GM12878 (cell line): ENCODE measurements around the gene ATP7A. TPM values are rescaled to one million over a fixed set of nuclear protein-coding genes. Genes with fewer than 3 reads are reported as not detected.

ENCODE experiments used
- ATF7 ChIP-seq: fragments of 450-650 bp; IDR thresholded peaks from 2 replicates; pipeline ENCODE4 v1.6.1; 2016; ENCODE audit warnings: low read depth, mild to moderate bottlenecking
- BCL11A ChIP-seq: IDR thresholded peaks from 2 replicates; pipeline ENCODE4 v1.6.1; 2011; ENCODE audit warnings: low read depth, low read length
- BMI1 ChIP-seq: fragments of 450-650 bp; IDR thresholded peaks from 2 replicates; pipeline ENCODE4 v1.6.1; 2016; ENCODE audit warnings: mild to moderate bottlenecking, moderate library complexity, borderline replicate concordance
- BRCA1 ChIP-seq: IDR thresholded peaks from 2 replicates; pipeline ENCODE4 v1.6.1; 2011; ENCODE audit warnings: low read depth, low read length, improper control_type of control experiment
- CHD2 ChIP-seq: IDR thresholded peaks from 2 replicates; pipeline ENCODE4 v1.6.1; 2011; ENCODE audit warnings: low read depth, low read length, improper control_type of control experiment, borderline replicate concordance
- ESRRA ChIP-seq: IDR thresholded peaks from 2 replicates; pipeline ENCODE4 v1.6.1; 2012; ENCODE audit warnings: mild to moderate bottlenecking, low read length, improper control_type of control experiment
- ETV6 ChIP-seq, 2 experiments: fragments of 450-650 bp in 1 of 2; IDR thresholded peaks in 1 of 2; conservative IDR thresholded peaks in 1 of 2; 2 replicates each; pipeline ENCODE4 v1.6.1; 2014; ENCODE audit warnings: antibody characterized with exemption in 1 of 2, borderline replicate concordance in 1 of 2, low read depth in 1 of 2, mild to moderate bottlenecking in 1 of 2, moderate library complexity in 1 of 2
- HCFC1 ChIP-seq: fragments of 150-350 bp; IDR thresholded peaks from 2 replicates; pipeline ENCODE4 v1.6.1; 2014; ENCODE audit warnings: low read length
- IKZF2 ChIP-seq, 2 experiments: fragments of 450-650 bp; IDR thresholded peaks; 2 replicates each; pipeline ENCODE4 v1.6.1; 2017; ENCODE audit warnings: mild to moderate bottlenecking in 2 of 2, moderate library complexity in 2 of 2
- KDM1A ChIP-seq: fragments of 200-600 bp; sonication (generic); IDR thresholded peaks from 2 replicates; pipeline ENCODE4 v1.6.1; 2016; ENCODE audit warnings: borderline replicate concordance
- MTA3 ChIP-seq: IDR thresholded peaks from 2 replicates; pipeline ENCODE4 v1.6.1; 2012; ENCODE audit warnings: low read length, inconsistent platforms, borderline replicate concordance
- MXI1 ChIP-seq: fragments of 150-350 bp; IDR thresholded peaks from 2 replicates; pipeline ENCODE4 v1.6.1; 2011; ENCODE audit warnings: low read depth, mild to moderate bottlenecking, inconsistent platforms, low read length, improper control_type of control experiment
- RAD21 ChIP-seq: IDR thresholded peaks from 2 replicates; pipeline ENCODE4 v1.6.1; 2011; ENCODE audit warnings: mild to moderate bottlenecking, low read depth, low read length, moderate library complexity; ENCODE audit not compliant: insufficient read depth
- RCOR1 ChIP-seq: conservative IDR thresholded peaks from 2 replicates; pipeline ENCODE4 v1.6.1; 2012; ENCODE audit warnings: low read depth, low read length, improper control_type of control experiment
- SMAD5 ChIP-seq: IDR thresholded peaks from 2 replicates; pipeline ENCODE4 v1.6.1; 2016; ENCODE audit warnings: antibody characterized with exemption, low read depth
- SPI1 ChIP-seq: IDR thresholded peaks from 2 replicates; pipeline ENCODE4 v1.6.1; 2011; ENCODE audit warnings: low read depth, mild to moderate bottlenecking, low read length, moderate library complexity, borderline replicate concordance; ENCODE audit not compliant: insufficient read depth
- TAF1 ChIP-seq: IDR thresholded peaks from 2 replicates; pipeline ENCODE4 v1.6.1; 2011; ENCODE audit warnings: mild to moderate bottlenecking, low read depth, low read length, borderline replicate concordance
- YY1 ChIP-seq: IDR thresholded peaks from 2 replicates; pipeline ENCODE4 v1.6.1; 2011; ENCODE audit warnings: low read depth, mild to moderate bottlenecking, low read length
- ZNF217 ChIP-seq: fragments of 450-650 bp; IDR thresholded peaks from 2 replicates; pipeline ENCODE4 v1.6.1; 2017; ENCODE audit warnings: antibody characterized with exemption, mild to moderate bottlenecking
- polyA plus RNA-seq, 11 experiments: library from polyadenylated mRNA; depleted of rRNA in 4 of 11; unstranded in 6 of 11; stranded (reverse) in 5 of 11; fragments of >200 nt; fragmentation: Nextera tagmentation in 4 of 11; fragmentation: Illumina TruSeq in 1 of 11; extraction: Ambion mirVana in 4 of 11; extraction: Trizol in 1 of 11; gene quantifications; 1 replicate in 1 of 11; 2 replicates in 10 of 11; pipeline versions ENCODE4 v1.2.1 to v1.2.3, GENCODE V29; 2011 to 2016; ENCODE audit warnings: inconsistent platforms in 2 of 11, missing spikeins in 2 of 11, low read depth in 1 of 11
- total RNA-seq, 4 experiments: library from RNA; depleted of rRNA in 3 of 4; stranded (reverse); fragments of >200 nt in 3 of 4; fragmentation: Illumina TruSeq in 1 of 4; extraction: Trizol in 1 of 4; gene quantifications; 2 replicates each; pipeline versions ENCODE4 v1.2.1 to v1.2.3, GENCODE V29; 2013 to 2021
- TF ChIP-seq, protein P1 (sequence below): fragments of 450-650 bp; IDR thresholded peaks from 2 replicates; pipeline ENCODE4 v1.6.1; 2017; ENCODE audit warnings: mild to moderate bottlenecking, moderate library complexity
- TF ChIP-seq, protein P2 (sequence below): fragments of 450-650 bp; IDR thresholded peaks from 2 replicates; pipeline ENCODE4 v1.6.1; 2017; ENCODE audit warnings: borderline replicate concordance
- TF ChIP-seq, protein P3 (sequence below), 3 experiments: IDR thresholded peaks in 2 of 3; conservative IDR thresholded peaks in 1 of 3; 2 replicates each; pipeline ENCODE4 v1.5.1; 2011; ENCODE audit warnings: low read depth in 3 of 3, low read length in 3 of 3, mild to moderate bottlenecking in 3 of 3, control low read depth in 2 of 3, moderate library complexity in 2 of 3, inconsistent platforms in 1 of 3, mixed read lengths in 1 of 3; ENCODE audit not compliant: control insufficient read depth in 2 of 3, insufficient read depth in 1 of 3; ENCODE audit errors: extremely low read depth in 1 of 3

The ATP7A gene
- total and polyA plus RNA-seq, 10 of the 15 experiments (the other 5 are each of a cell fraction or from before 2014, with no cell fraction given) = 2.5 to 12.0 (median 7.6) TPM

DNA sequence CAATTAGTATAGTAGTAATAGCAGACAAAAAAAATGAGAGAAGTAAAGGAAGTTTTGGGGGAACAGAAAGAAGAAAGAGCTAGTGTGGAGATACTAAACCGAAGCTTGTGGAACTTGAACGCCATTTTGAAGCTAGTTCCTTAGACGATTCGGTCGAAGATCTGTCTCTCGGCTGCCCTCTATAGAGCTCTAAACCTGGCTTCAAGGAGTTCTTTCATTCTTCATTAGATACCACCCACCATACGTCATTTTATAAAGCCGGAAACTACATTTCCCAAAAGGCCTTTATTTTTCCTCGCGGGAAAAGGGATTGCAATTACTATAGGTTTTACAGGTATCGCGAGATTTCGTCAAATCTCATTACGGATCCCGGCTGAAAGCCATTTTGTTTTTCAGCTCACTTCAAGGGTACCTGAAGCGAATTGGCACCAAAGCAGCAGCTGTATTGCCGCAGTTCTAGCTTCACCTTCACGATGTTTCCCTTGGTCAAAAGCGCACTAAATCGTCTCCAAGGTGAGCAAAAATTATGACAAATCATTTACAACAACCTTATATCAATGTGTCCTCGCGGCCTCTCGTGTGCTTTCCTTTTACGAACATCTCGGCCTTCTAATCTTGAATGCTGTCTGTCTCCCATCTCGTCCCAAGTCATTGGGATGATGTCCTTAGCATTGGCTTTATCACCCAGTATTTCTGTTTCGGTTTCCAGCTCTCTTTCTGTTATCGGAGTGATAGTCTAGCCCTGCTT, 11.2 kb upstream of the ATP7A start, which contains the start of gene COX7B (continued):
- TF ChIP-seq, protein P1, sequence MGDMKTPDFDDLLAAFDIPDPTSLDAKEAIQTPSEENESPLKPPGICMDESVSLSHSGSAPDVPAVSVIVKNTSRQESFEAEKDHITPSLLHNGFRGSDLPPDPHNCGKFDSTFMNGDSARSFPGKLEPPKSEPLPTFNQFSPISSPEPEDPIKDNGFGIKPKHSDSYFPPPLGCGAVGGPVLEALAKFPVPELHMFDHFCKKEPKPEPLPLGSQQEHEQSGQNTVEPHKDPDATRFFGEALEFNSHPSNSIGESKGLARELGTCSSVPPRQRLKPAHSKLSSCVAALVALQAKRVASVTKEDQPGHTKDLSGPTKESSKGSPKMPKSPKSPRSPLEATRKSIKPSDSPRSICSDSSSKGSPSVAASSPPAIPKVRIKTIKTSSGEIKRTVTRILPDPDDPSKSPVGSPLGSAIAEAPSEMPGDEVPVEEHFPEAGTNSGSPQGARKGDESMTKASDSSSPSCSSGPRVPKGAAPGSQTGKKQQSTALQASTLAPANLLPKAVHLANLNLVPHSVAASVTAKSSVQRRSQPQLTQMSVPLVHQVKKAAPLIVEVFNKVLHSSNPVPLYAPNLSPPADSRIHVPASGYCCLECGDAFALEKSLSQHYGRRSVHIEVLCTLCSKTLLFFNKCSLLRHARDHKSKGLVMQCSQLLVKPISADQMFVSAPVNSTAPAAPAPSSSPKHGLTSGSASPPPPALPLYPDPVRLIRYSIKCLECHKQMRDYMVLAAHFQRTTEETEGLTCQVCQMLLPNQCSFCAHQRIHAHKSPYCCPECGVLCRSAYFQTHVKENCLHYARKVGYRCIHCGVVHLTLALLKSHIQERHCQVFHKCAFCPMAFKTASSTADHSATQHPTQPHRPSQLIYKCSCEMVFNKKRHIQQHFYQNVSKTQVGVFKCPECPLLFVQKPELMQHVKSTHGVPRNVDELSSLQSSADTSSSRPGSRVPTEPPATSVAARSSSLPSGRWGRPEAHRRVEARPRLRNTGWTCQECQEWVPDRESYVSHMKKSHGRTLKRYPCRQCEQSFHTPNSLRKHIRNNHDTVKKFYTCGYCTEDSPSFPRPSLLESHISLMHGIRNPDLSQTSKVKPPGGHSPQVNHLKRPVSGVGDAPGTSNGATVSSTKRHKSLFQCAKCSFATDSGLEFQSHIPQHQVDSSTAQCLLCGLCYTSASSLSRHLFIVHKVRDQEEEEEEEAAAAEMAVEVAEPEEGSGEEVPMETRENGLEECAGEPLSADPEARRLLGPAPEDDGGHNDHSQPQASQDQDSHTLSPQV = no peak
- TF ChIP-seq KDM1A (no peak), ESRRA (no peak; the same call in 1 of the 2 replicates), HCFC1 (peak; percentile 84), SPI1 (no peak), BRCA1 (peak; percentile 85), ZNF217 (no peak), BMI1 (no peak), CHD2 (peak; percentile 99), IKZF2 (IDR thresholded peaks at IDR 0.05) (0 out of 4 replicates have a peak, but pooled peaks of 1 of the 2 experiments have one; percentile 9), TAF1 (peak; percentile 90), SMAD5 (no peak; the same call in 1 of the 2 replicates), RCOR1 (peak; percentile 95), MTA3 (no peak), RAD21 (peak; percentile 54), ETV6 (conservative IDR thresholded peaks at IDR 0.05 in 1 of 2, IDR thresholded peaks at IDR 0.05 in 1 of 2; ENCODE audit: borderline replicate concordance in 1 of 2, low read depth in 1 of 2) (no peak), MXI1 (peak; percentile 56; the same call in 1 of the 2 replicates), BCL11A (no peak), ATF7 (peak; percentile 95), YY1 (peak; percentile 93)
- TF ChIP-seq, protein P2, sequence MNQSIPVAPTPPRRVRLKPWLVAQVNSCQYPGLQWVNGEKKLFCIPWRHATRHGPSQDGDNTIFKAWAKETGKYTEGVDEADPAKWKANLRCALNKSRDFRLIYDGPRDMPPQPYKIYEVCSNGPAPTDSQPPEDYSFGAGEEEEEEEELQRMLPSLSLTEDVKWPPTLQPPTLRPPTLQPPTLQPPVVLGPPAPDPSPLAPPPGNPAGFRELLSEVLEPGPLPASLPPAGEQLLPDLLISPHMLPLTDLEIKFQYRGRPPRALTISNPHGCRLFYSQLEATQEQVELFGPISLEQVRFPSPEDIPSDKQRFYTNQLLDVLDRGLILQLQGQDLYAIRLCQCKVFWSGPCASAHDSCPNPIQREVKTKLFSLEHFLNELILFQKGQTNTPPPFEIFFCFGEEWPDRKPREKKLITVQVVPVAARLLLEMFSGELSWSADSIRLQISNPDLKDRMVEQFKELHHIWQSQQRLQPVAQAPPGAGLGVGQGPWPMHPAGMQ = peak; percentile 89
- TF ChIP-seq, protein P3, sequence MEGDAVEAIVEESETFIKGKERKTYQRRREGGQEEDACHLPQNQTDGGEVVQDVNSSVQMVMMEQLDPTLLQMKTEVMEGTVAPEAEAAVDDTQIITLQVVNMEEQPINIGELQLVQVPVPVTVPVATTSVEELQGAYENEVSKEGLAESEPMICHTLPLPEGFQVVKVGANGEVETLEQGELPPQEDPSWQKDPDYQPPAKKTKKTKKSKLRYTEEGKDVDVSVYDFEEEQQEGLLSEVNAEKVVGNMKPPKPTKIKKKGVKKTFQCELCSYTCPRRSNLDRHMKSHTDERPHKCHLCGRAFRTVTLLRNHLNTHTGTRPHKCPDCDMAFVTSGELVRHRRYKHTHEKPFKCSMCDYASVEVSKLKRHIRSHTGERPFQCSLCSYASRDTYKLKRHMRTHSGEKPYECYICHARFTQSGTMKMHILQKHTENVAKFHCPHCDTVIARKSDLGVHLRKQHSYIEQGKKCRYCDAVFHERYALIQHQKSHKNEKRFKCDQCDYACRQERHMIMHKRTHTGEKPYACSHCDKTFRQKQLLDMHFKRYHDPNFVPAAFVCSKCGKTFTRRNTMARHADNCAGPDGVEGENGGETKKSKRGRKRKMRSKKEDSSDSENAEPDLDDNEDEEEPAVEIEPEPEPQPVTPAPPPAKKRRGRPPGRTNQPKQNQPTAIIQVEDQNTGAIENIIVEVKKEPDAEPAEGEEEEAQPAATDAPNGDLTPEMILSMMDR (IDR thresholded peaks at IDR 0.05 in 2 of 3, conservative IDR thresholded peaks at IDR 0.05 in 1 of 3; ENCODE audit: control insufficient read depth in 2 of 3, extremely low read depth in 1 of 3, insufficient read depth in 1 of 3, low read depth in 3 of 3, low read length in 3 of 3) = peak; percentile 35 to 54 (median 41); a peak in 4 of 6 replicates
